WI38 (cell line): ENCODE measurements around the gene NAGPA.

Experiments used
- H3K4me3 ChIP-seq: 2 replicates; pipeline ENCODE4 v1.5.1; 2011; ENCODE audit warnings: low read depth, mild to moderate bottlenecking, control low read depth, low read length
- TF ChIP-seq, protein P1 (sequence below): IDR thresholded peaks from 2 replicates; pipeline ENCODE4 v1.5.1; 2012; ENCODE audit warnings: low read depth, mild to moderate bottlenecking, control low read depth, low read length

The NAGPA gene

DNA sequence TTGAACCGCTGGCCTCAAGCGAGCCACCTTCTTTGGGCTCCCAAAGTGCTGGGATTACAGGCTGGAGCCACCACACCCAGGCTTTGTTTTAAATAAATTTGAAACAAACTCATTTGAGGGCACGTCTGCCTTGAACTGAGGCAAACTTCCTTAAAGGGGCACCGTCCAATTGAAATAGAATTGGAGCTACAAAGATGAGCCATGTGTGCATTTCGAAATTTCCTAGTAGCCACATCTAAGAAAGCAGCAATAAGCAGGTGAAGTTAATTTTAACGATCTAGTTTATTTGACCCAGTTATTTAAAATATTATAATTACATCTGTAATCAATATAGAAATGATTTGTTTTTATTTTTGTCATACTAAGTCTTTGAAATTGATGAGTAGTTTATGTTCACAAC, 32.8 kb upstream of the NAGPA start:
- TF ChIP-seq, protein P1, sequence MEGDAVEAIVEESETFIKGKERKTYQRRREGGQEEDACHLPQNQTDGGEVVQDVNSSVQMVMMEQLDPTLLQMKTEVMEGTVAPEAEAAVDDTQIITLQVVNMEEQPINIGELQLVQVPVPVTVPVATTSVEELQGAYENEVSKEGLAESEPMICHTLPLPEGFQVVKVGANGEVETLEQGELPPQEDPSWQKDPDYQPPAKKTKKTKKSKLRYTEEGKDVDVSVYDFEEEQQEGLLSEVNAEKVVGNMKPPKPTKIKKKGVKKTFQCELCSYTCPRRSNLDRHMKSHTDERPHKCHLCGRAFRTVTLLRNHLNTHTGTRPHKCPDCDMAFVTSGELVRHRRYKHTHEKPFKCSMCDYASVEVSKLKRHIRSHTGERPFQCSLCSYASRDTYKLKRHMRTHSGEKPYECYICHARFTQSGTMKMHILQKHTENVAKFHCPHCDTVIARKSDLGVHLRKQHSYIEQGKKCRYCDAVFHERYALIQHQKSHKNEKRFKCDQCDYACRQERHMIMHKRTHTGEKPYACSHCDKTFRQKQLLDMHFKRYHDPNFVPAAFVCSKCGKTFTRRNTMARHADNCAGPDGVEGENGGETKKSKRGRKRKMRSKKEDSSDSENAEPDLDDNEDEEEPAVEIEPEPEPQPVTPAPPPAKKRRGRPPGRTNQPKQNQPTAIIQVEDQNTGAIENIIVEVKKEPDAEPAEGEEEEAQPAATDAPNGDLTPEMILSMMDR, result no peak
- no peak overlapping the region for H3K4me3 ChIP-seq

DNA sequence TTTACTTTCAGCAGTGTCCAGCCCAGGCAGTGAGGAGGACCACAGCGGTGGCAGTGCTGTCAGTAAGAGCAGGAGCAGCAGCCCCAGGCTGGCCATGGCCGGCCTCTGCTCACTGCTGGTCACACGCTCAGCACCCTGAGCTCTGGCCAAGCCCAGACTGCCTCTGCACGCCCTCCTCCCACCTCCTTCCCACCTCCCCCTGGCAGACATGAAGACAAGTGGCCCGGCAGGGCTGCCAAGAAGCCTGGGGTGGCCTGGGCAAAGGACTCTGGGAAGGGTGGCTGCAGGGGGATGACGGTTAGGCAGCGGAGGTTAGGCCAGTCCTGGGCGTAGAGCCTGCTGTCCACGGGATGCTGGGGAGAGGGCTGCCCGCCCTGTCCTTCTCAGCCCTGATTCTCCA, 32.1 kb upstream of the NAGPA start, which contains the start of gene C16orf89:
C16orf89 (minus strand) TSS at position 144 of the 400 bp plus-strand sequence; CDS start at position 96, 48 bp downstream.
- TF ChIP-seq, protein P1, result no peak
- no peak within 1 kb of the TSS for H3K4me3 ChIP-seq

DNA sequence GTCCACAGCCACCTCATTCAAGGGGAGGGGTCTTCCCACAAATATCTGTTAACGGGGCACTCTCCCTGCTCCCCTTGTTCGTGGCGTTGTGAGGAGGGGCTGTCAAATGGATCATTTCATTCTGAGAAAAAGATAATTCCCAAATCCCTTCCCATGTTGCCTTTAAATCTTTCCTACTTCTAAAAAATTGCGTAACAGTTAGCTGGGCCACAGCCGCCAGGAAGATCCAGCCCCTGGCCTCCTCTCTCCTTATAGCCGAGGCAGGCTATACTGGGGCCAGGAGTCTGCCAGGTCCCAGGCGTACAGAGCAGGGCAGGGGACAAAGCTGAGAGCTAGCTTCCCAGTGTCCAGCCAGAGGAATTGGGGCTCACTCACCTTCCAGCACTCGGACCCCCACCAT, 31.6 kb upstream of the NAGPA start:
- TF ChIP-seq, protein P1, result no peak
- H3K4me3 ChIP-seq, result no peak overlapping the region

DNA sequence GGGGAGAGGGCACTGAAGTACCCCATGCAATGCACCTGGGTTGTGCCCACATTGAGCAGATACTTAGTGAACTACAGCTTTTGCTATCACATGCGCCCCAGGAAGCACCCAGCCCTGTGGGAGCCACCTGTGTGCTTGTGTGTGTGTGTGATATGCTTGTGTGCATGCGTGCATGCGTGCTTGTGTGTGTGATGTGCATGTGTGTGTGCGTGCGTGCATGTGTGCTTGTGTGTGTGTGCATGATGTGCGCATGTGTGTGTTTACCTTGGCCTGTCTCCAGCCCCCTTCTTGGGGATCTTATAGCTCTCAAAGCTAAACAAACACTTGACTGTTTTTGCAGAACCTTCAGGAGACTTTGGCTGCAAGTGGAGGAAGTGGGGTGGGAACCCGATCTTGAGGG, 31.2 kb upstream of the NAGPA start:
- TF ChIP-seq, protein P1, result no peak
- H3K4me3 ChIP-seq, result no peak overlapping the region

DNA sequence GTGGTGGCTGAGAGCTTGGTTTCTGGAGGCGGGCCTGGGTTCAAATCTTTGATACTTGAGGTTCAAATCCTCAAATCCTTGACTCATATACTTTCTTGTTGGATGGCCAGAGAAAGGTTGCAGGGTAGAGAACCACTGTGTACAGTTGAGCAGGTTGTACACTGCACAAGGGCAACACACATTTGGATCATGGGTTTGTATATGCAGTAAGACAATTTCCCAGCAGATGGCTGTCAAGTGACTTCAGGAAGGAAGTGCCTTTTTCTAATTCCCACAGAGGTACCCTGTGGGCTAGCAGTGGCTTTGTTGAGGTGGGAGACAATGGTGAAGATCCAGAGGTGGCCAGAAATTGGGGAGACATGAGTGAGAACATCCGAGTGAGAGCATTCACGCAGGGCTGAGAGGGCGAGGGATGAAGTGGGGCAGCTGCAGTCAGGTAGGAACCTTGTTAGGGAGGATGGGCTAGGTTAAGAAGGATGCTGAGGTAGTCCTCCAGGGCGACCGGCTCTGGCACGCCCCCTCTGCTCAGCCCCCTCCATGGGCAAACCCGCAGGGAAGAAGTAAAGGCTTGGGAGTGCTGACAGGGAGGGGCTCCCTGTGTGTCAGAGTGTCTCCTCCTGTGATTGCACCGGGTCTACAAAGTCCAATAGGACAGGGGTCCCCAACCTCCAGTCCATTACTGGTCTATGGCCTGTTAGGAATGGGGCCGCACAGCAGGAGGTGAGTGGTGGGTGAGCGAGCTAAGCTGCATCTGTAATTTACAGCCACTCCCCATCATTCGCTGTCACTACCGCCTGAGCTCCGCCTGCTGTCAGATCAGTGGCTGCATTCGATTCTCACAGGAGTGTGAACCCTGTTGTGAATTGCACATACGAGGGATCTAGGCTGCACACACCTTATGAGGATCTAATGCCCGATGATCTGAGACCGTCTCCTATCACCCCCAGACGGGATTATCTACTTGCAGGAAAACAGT, 29.3 kb upstream of the NAGPA start:
- TF ChIP-seq, protein P1, result no peak
- H3K4me3 ChIP-seq, result no peak overlapping the region

DNA sequence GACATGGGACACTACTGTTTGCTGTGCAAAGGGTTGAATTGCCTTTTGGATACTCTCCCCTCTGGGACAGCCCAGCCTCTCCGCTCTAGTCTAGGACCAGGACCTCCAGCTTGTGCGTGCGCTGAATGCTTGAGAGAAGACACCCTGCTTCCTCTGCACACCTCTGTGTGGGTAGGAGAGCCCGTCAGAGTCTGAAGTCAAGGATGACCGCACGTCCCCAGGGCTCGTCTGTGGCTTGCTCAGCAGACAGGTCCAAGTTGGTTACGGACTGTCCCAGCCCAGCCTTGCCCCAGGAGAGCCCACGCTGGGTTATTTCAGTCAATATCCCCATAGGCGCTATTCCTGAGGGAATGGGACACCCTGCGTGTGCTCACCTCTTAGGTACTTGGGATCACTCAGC, 28.3 kb upstream of the NAGPA start:
- TF ChIP-seq, protein P1, result no peak
- no peak overlapping the region for H3K4me3 ChIP-seq

DNA sequence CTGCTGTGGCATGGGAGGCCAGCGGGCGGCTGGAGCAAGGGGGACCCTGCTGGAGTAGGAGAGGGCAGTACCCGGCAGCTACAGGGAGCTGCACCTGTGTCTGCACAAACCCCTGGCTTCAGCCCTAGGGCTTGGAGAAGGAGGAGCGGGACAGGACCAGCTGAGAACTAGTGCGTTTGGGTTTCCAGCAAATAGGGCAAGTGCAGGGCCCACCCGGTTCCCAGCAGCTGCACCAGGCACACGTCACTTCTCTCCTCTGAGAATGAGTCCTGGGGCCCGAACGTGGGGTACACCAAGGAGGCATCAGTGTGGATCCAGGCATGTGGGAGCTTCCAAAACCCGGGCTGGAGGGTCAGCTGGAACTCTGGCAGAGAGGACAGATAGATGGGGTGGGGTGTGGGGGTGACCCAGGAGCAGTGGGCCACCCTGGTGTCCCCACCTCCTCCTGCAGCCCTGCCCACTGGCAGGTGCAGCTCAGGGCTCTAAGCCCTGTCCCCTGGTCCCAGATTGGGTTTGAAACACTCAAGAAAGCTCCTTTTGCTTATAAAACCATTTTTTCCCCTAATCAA, 26.4 kb upstream of the NAGPA start:
- no peak overlapping the region for H3K4me3 ChIP-seq
- TF ChIP-seq, protein P1, result no peak
